Panc1 (cell line): ENCODE data around the gene MTX3. TPM values are rescaled to one million over a fixed set of nuclear protein-coding genes. Genes with fewer than 3 reads are reported as not detected.

Experiments used
- ATAC-seq: fragments of 200-7000 bp; cut with Tn5 transposase; 2 replicates; pipeline ENCODE4 v1.9.1; 2020; ENCODE audit warnings: mild to moderate bottlenecking, moderate library complexity
- BruUV-seq: library from RNA; stranded (reverse); fragments of 400-500 nt; replicated peaks from 2 replicates; lab custom pipeline; 2021; lab: Mats Ljungman, UMichigan
- CTCF ChIA-PET: fragments of 300-600 bp; sonication (Branson Sonifier 250); formaldehyde crosslinking; loops from one replicate; lab custom pipeline; 2022; ENCODE audit warnings: antibody characterized with exemption; lab: Charles Lee
- POLR2A ChIA-PET: fragments of 300-600 bp; sonication (Branson Sonifier 250); formaldehyde crosslinking; loops from one replicate; lab custom pipeline; 2022; ENCODE audit warnings: antibody characterized with exemption; lab: Charles Lee
- DNase-seq: peaks from one replicate; pipeline ENCODE4 v3.0.0-alpha.2; 2010; ENCODE audit warnings: low read depth, low spot score
- H3K27ac ChIP-seq: 2 replicates; pipeline ENCODE4 v1.5.1; 2011; ENCODE audit warnings: mild to moderate bottlenecking, low read length, inconsistent platforms
- H3K27me3 ChIP-seq: fragments of 200-500 bp; sonication (Bioruptor generic); 2 replicates; pipeline ENCODE4 v1.6.0; 2014; ENCODE audit warnings: low read length, inconsistent platforms; ENCODE audit not compliant: control insufficient read depth, insufficient read depth
- H3K36me3 ChIP-seq: fragments of 200-500 bp; sonication (Bioruptor generic); 2 replicates; pipeline ENCODE4 v1.5.1; 2014; ENCODE audit warnings: inconsistent platforms, mild to moderate bottlenecking, low read length, moderate library complexity; ENCODE audit not compliant: control insufficient read depth, insufficient read depth
- H3K4me1 ChIP-seq: 2 replicates; pipeline ENCODE4 v1.5.1; 2011; ENCODE audit warnings: inconsistent platforms, mild to moderate bottlenecking, low read length, moderate library complexity; ENCODE audit not compliant: control insufficient read depth, insufficient read depth
- H3K4me3 ChIP-seq, 2 experiments: 2 replicates each; pipeline ENCODE4 v1.5.1; 2011 to 2012; ENCODE audit warnings: low read depth in 2 of 2, low read length in 2 of 2, mild to moderate bottlenecking in 2 of 2, inconsistent platforms in 1 of 2, moderate library complexity in 1 of 2
- H3K9me3 ChIP-seq: fragments of 200-500 bp; sonication (Bioruptor generic); 2 replicates; pipeline ENCODE4 v1.5.1; 2014; ENCODE audit warnings: low read depth, mild to moderate bottlenecking, inconsistent platforms, low read length, moderate library complexity; ENCODE audit not compliant: control insufficient read depth, insufficient read depth
- CTCF ChIP-seq: fragments of 450-650 bp; IDR thresholded peaks from 2 replicates; pipeline ENCODE4 v1.5.1; 2017; ENCODE audit warnings: mild to moderate bottlenecking
- POLR2AphosphoS5 ChIP-seq: IDR thresholded peaks from 2 replicates; pipeline ENCODE4 v1.6.1; 2012; ENCODE audit warnings: mild to moderate bottlenecking, low read depth, low read length, moderate library complexity
- REST ChIP-seq, 2 experiments: IDR thresholded peaks; 2 replicates each; pipeline ENCODE4 v1.6.1; 2011 to 2012; ENCODE audit warnings: low read depth in 2 of 2, control low read depth in 1 of 2, low read length in 1 of 2, mild to moderate bottlenecking in 1 of 2, moderate library complexity in 1 of 2; ENCODE audit not compliant: insufficient read depth in 1 of 2
- SIN3A ChIP-seq: IDR thresholded peaks from 2 replicates; pipeline ENCODE4 v1.6.1; 2012; ENCODE audit warnings: low read depth, mild to moderate bottlenecking, low read length, moderate library complexity, borderline replicate concordance; ENCODE audit not compliant: insufficient read depth
- TCF7L2 ChIP-seq: IDR thresholded peaks from 2 replicates; pipeline ENCODE4 v1.6.1; 2011; ENCODE audit warnings: mild to moderate bottlenecking, low read depth, low read length, inconsistent platforms
- in situ Hi-C: cut with HindIII; loops from 2 replicates; pipeline ENCODE4 v1.10.0; 2016; ENCODE audit warnings: low sequenced_read_pairs, low pct_unique_long_range_greater_than_20kb
- intact Hi-C: fragments of 100-400 bp; cut with micrococcal nuclease; formaldehyde crosslinking; loops from one replicate; pipeline ENCODE4 v1.10.0; 2022; ENCODE audit not compliant: unreplicated experiment
- total RNA-seq: library from RNA; stranded (reverse); gene quantifications from one replicate; pipeline ENCODE4 v1.2.1, GENCODE V29; 2021; ENCODE audit not compliant: unreplicated experiment

Gene MTX3
- total RNA-seq, 1 experiment from 2014 or later = 18.1 TPM

- ChIA-PET POLR2A (no interaction called here), CTCF (no interaction called here)
- Histone ChIP-seq H3K4me3 (no peak overlapping the region), H3K4me1 (no peaks in the 10 kb centered on the region), H3K27me3 (peaks cover 5% of the 10 kb centered on the region; the same call in 1 of the 2 replicates), H3K9me3 (no peaks in the 10 kb centered on the region), H3K27ac (no peak overlapping the region), H3K36me3 (no peaks in the 10 kb centered on the region)
- DNase-seq (no peak), ATAC-seq (no peak)
- intact Hi-C loops (no loop called here), in situ Hi-C loops (no loop called here)
- TF ChIP-seq TCF7L2 (no peak), CTCF (no peak), REST (IDR thresholded peaks at IDR 0.05; ENCODE audit: insufficient read depth in 1 of 2, low read depth in 2 of 2, low read length in 1 of 2) (no peak), SIN3A (no peak), POLR2AphosphoS5 (no peak)
- no TSS peak for BruUV-seq
Measured at GRCh38 chr5:79974886-79975285, 16.2 kb downstream of the MTX3 start.

GRCh38 chr5:79973996-79974395, 17.1 kb downstream of the MTX3 start:
- Histone ChIP-seq H3K4me3 (no peak overlapping the region), H3K4me1 (no peaks in the 10 kb centered on the region), H3K27me3 (peaks cover 5% of the 10 kb centered on the region; the same call in 1 of the 2 replicates), H3K27ac (no peak overlapping the region), H3K9me3 (no peaks in the 10 kb centered on the region), H3K36me3 (no peaks in the 10 kb centered on the region)
- CTCF ChIA-PET = no interaction called here
- no TSS peak for BruUV-seq
- TF ChIP-seq SIN3A (no peak), TCF7L2 (no peak), CTCF (no peak), REST (IDR thresholded peaks at IDR 0.05; ENCODE audit: insufficient read depth in 1 of 2, low read depth in 2 of 2, low read length in 1 of 2) (no peak), POLR2AphosphoS5 (no peak)
- intact Hi-C loops = no loop called here
- POLR2A ChIA-PET = no interaction called here
- in situ Hi-C loops = no loop called here
- ATAC-seq = no peak
- no peak for DNase-seq
